K562 (cell line): ENCODE measurements around the gene UTP25. TPM values are rescaled to one million over a fixed set of nuclear protein-coding genes. Genes with fewer than 3 reads are reported as not detected.

Experiments
- ATAC-seq: fragments of 200-7000 bp; cut with Tn5 transposase; 3 replicates; pipeline ENCODE4 v1.9.1; 2020; ENCODE audit warnings: moderate library complexity
- BruUV-seq: library from RNA; stranded (reverse); fragments of 400-500 nt; replicated peaks from 2 replicates; lab custom pipeline; 2021; lab: Mats Ljungman, UMichigan
- CTCF ChIA-PET: fragments of 300-600 bp; formaldehyde crosslinking; extraction: SDS; loops from one replicate; lab custom pipeline; 2021; ENCODE audit warnings: low intra/inter-chr PET ratio; lab: Yijun Ruan, JAX
- POLR2A ChIA-PET: fragments of 300-600, 350-650 bp; sonication (Branson Sonifier 250); formaldehyde crosslinking; extraction: SDS; loops from one replicate; lab custom pipeline; 2021; ENCODE audit warnings: antibody characterized with exemption, inconsistent platforms; lab: Yijun Ruan, JAX
- DNase-seq, 4 experiments: peaks; one replicate each; pipeline versions ENCODE4 v3.0.0 to v3.0.0-alpha.2; 2011 to 2018; ENCODE audit warnings: low spot score in 3 of 4, mixed read lengths in 3 of 4; ENCODE audit errors: extremely low read depth in 1 of 4
- FAIRE-seq: peaks from 2 replicates; lab custom pipeline; 2011; peaks lifted over from hg19 to GRCh38; lab: Jason Lieb, UNC
- H2AFZ ChIP-seq: 2 replicates; pipeline ENCODE4 v1.6.0; 2011; ENCODE audit warnings: low read depth, low read length, control low read depth, inconsistent platforms
- H3K27ac ChIP-seq: fragments of 200-600 bp; 3 replicates; pipeline ENCODE4 v1.8.0; 2011; ENCODE audit warnings: low read depth, mild to moderate bottlenecking, control low read depth, inconsistent platforms, low read length, moderate library complexity, mixed read lengths; ENCODE audit errors: extremely low read depth
- H3K27me3 ChIP-seq, 2 experiments: fragments of 300-600 bp in 1 of 2; 2 replicates in 1 of 2; 3 replicates in 1 of 2; pipeline versions ENCODE4 v1.6.0 to v1.8.0; 2011; ENCODE audit warnings: inconsistent platforms in 2 of 2, low read length in 2 of 2, mild to moderate bottlenecking in 1 of 2, mixed read lengths in 1 of 2, moderate library complexity in 1 of 2; ENCODE audit not compliant: control insufficient read depth in 2 of 2, insufficient read depth in 2 of 2
- H3K36me3 ChIP-seq: fragments of 300-600 bp; 3 replicates; pipeline ENCODE4 v1.8.0; 2011; ENCODE audit warnings: mild to moderate bottlenecking, low read length, inconsistent platforms; ENCODE audit not compliant: control insufficient read depth, insufficient read depth
- H3K4me1 ChIP-seq, 2 experiments: fragments of 200-600 bp in 1 of 2; replicated peaks in 1 of 2; 2 replicates in 1 of 2; 3 replicates in 1 of 2; pipeline versions ENCODE4 v1.5.1 to v1.8.0; 2011; ENCODE audit warnings: inconsistent platforms in 2 of 2, low read length in 2 of 2, mild to moderate bottlenecking in 1 of 2, mixed read lengths in 1 of 2, moderate library complexity in 1 of 2; ENCODE audit not compliant: control insufficient read depth in 2 of 2, insufficient read depth in 2 of 2
- H3K4me2 ChIP-seq: 2 replicates; pipeline ENCODE4 v1.6.1; 2011; ENCODE audit warnings: low read length, control low read depth, inconsistent platforms, mixed read lengths; ENCODE audit not compliant: insufficient read depth
- H3K4me3 ChIP-seq: fragments of 200-600 bp; sonication (generic), shearing (Covaris generic); 2 replicates; pipeline ENCODE4 v1.5.1; 2016; ENCODE audit warnings: control low read depth, inconsistent platforms
- H3K79me2 ChIP-seq: fragments of 200-600 bp; 3 replicates; pipeline ENCODE4 v1.8.0; 2011; ENCODE audit warnings: low read length, inconsistent platforms; ENCODE audit not compliant: control insufficient read depth, insufficient read depth
- H3K9ac ChIP-seq, 2 experiments: 2 replicates each; pipeline versions ENCODE4 v1.6.0 to v1.6.1; 2011; ENCODE audit warnings: low read depth in 2 of 2, low read length in 2 of 2, control low read depth in 1 of 2, inconsistent platforms in 1 of 2, mild to moderate bottlenecking in 1 of 2, mixed read lengths in 1 of 2; ENCODE audit not compliant: insufficient read depth in 1 of 2
- H3K9me1 ChIP-seq: one replicate; pipeline ENCODE4 v1.6.0; 2011; ENCODE audit warnings: inconsistent platforms, mild to moderate bottlenecking, low read length, moderate library complexity; ENCODE audit not compliant: control insufficient read depth, insufficient read depth
- H3K9me3 ChIP-seq: replicated peaks from 2 replicates; pipeline ENCODE4 v1.5.1; 2011; ENCODE audit warnings: low read depth, low read length, inconsistent platforms; ENCODE audit not compliant: control insufficient read depth, insufficient read depth
- H4K20me1 ChIP-seq: replicated peaks from 2 replicates; pipeline ENCODE4 v1.6.1; 2011; ENCODE audit warnings: low read length, inconsistent platforms, mixed read lengths; ENCODE audit not compliant: control insufficient read depth, insufficient read depth
- ADNP ChIP-seq: fragments of 200-800 bp; sonication (Bioruptor generic); IDR thresholded peaks from 2 replicates; pipeline ENCODE4 v1.6.1; 2016; ENCODE audit warnings: missing genetic modification characterization, missing compliant biosample characterization
- E2F3 ChIP-seq: fragments of 250-450 bp; sonication (Bioruptor Pico); IDR thresholded peaks from 2 replicates; pipeline ENCODE4 v1.4.0; 2020; ENCODE audit warnings: mild to moderate bottlenecking
- FOXM1 ChIP-seq, 2 experiments: fragments of 450-650 bp in 1 of 2; sonication (generic) in 1 of 2; formaldehyde crosslinking in 1 of 2; IDR thresholded peaks; 2 replicates each; pipeline versions ENCODE4 v1.6.1 to v1.9.0; 2017 to 2022; ENCODE audit warnings: low read depth in 2 of 2, mild to moderate bottlenecking in 2 of 2, missing genetic modification reagents in 1 of 2, moderate library complexity in 1 of 2
- MECOM ChIP-seq: fragments of 250-450 bp; sonication (Bioruptor Pico); IDR thresholded peaks from 2 replicates; pipeline ENCODE4 v1.8.0; 2022; ENCODE audit warnings: inconsistent platforms
- MEF2D ChIP-seq: conservative IDR thresholded peaks from 2 replicates; pipeline ENCODE4 v1.6.1; 2016; ENCODE audit warnings: low read depth, missing genetic modification characterization, missing compliant biosample characterization
- POLR2H ChIP-seq: IDR thresholded peaks from 2 replicates; pipeline ENCODE4 v1.6.1; 2016; ENCODE audit warnings: missing genetic modification characterization, low read depth, mild to moderate bottlenecking, control low read depth, missing compliant biosample characterization, moderate library complexity
- ZNF239 ChIP-seq: fragments of 250-450 bp; sonication (Bioruptor Pico); IDR thresholded peaks from 2 replicates; pipeline ENCODE4 v1.4.0; 2020; ENCODE audit warnings: mild to moderate bottlenecking
- ZNF830 ChIP-seq: fragments of 250-450 bp; sonication (Bioruptor Pico); IDR thresholded peaks from 2 replicates; pipeline ENCODE4 v1.5.0; 2021; ENCODE audit warnings: mild to moderate bottlenecking
- WGBS: fragments of 100-300 bp; shearing (Covaris generic); methylation state at CpG from one replicate; pipeline ENCODE4 v1.1.6; 2016; ENCODE audit warnings: low coverage, mixed read lengths; ENCODE audit not compliant: insufficient coverage; ENCODE audit errors: missing lambda C conversion rate; 5-methylcytosine and 5-hydroxymethylcytosine counted together
- in situ Hi-C: fragments of 300-500 bp; cut with MboI; formaldehyde crosslinking; loops from 4 replicates; pipeline ENCODE4 v1.15.0; 2018; ENCODE audit warnings: inconsistent platforms, mixed read lengths
- intact Hi-C: fragments of 100-400 bp; cut with micrococcal nuclease; formaldehyde crosslinking; loops from 2 replicates; pipeline ENCODE4 v1.14.2; 2022
- polyA plus RNA-seq, 8 experiments: library from polyadenylated mRNA; depleted of rRNA in 4 of 8; stranded (reverse) in 5 of 8; unstranded in 3 of 8; fragments of >200 nt; fragmentation: Nextera tagmentation in 2 of 8; fragmentation: Illumina TruSeq in 1 of 8; extraction: Ambion mirVana in 2 of 8; extraction: Trizol in 1 of 8; gene quantifications; 2 replicates each; pipeline versions ENCODE4 v1.2.1 to v1.2.3, GENCODE V29; 2011 to 2014; ENCODE audit warnings: inconsistent platforms in 1 of 8, missing spikeins in 1 of 8
- total RNA-seq, 7 experiments: library from RNA; depleted of rRNA in 6 of 7; stranded (reverse); fragments of >200 nt in 6 of 7; fragmentation: Illumina TruSeq in 2 of 7; extraction: Trizol in 2 of 7; gene quantifications; 2 replicates each; pipeline versions ENCODE4 v1.2.1 to v1.2.3, GENCODE V29; 2011 to 2021; ENCODE audit warnings: low replicate concordance in 1 of 7
- TF ChIP-seq, protein P1 (sequence below): fragments of 250-450 bp; sonication (Bioruptor Pico); IDR thresholded peaks from 2 replicates; pipeline ENCODE4 v1.5.0; 2021; ENCODE audit warnings: mild to moderate bottlenecking, borderline replicate concordance
- TF ChIP-seq, protein P2 (sequence below): fragments of 150-350 bp; conservative IDR thresholded peaks from 2 replicates; pipeline ENCODE4 v1.6.1; 2014; ENCODE audit warnings: low read length
- TF ChIP-seq, protein P3 (sequence below): fragments of 200-800 bp; sonication (Bioruptor generic); IDR thresholded peaks from 2 replicates; pipeline ENCODE4 v1.6.1; 2016; ENCODE audit warnings: missing genetic modification characterization, missing compliant biosample characterization

Gene UTP25
- total and polyA plus RNA-seq, 9 of the 15 experiments (the other 6 are each of a cell fraction or from before 2014, with no cell fraction given): 5.7 to 17.6 (median 12.0) TPM

DNA sequence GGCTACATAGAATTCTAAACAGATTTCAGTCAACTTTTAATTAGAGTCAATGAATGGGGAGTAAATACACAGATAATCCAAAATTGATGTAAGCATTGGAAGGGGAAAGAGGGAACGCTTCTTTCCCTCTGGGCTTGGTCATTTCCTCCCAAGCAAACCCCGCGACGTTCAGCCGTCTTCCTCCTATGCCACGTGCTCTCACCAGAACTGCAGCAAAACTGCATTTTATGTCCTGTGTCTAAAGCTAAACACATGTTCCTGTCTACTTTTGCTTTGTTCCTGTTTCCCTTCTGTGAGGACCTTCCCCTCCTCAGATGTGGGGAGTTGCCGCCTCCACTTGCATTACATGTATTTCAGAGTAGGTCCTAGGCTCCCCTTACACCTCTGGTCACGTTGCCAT lies 27.2 kb downstream of the UTP25 start (continued):
- TF ChIP-seq, protein P1, sequence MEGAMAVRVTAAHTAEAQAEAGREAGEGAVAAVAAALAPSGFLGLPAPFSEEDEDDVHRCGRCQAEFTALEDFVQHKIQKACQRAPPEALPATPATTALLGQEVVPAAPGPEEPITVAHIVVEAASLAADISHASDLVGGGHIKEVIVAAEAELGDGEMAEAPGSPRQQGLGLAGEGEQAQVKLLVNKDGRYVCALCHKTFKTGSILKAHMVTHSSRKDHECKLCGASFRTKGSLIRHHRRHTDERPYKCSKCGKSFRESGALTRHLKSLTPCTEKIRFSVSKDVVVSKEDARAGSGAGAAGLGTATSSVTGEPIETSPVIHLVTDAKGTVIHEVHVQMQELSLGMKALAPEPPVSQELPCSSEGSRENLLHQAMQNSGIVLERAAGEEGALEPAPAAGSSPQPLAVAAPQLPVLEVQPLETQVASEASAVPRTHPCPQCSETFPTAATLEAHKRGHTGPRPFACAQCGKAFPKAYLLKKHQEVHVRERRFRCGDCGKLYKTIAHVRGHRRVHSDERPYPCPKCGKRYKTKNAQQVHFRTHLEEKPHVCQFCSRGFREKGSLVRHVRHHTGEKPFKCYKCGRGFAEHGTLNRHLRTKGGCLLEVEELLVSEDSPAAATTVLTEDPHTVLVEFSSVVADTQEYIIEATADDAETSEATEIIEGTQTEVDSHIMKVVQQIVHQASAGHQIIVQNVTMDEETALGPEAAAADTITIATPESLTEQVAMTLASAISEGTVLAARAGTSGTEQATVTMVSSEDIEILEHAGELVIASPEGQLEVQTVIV: no peak
- no peak for TF ChIP-seq ADNP (tag)
- no peak for TF ChIP-seq MEF2D
- no peak for TF ChIP-seq FOXM1 (IDR thresholded peaks at IDR 0.05; ENCODE audit: low read depth)
- TF ChIP-seq FOXM1 (CRISPR knock-in tag; IDR thresholded peaks at IDR 0.05; ENCODE audit: low read depth): no peak
- TF ChIP-seq ZNF830: no peak
- TF ChIP-seq, all 486 proteins: peak for 0

DNA sequence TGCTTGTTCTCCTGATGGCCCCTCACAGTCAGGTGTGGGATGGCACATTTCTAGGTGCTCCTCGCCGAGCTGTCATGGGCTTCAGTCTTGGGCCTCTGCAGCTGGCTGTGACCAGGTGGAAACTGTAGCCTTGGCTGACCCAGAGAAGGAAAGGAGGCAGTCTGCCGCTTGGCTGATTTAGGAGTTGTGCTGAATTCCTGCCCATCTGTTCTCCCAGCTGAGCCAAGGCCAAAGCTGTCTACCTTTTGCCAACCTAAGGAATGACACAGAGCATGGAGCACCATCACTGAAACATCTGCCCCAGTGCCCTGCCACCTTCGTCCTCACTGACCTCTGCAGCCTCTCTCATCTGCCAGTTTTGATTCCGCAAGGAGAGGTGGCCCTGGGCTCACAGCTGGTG lies 27.9 kb downstream of the UTP25 start:
- Histone ChIP-seq H3K4me3 (no peak overlapping the region), H3K9me1 (no peaks in the 10 kb centered on the region), H3K79me2 (no peaks in the 10 kb centered on the region), H3K4me2 (no peak overlapping the region), H2AFZ (no peak overlapping the region), H3K9ac (no peak overlapping the region), H4K20me1 (no peaks in the 10 kb centered on the region), H3K9me3 (no peaks in the 10 kb centered on the region), H3K27ac (no peak overlapping the region), H3K36me3 (peaks cover 38% of the 10 kb centered on the region), H3K4me1 (no peaks in the 10 kb centered on the region), H3K27me3 (no peaks in the 10 kb centered on the region)
- intact Hi-C loops (no loop called here), in situ Hi-C loops (loop anchor here (10.0 to 25.0 kb wide), 2 partner anchors 459 to 1282 kb away; partner anchors contain the start of gene KCNH1)
- FAIRE-seq (no peak), DNase-seq (no peak), ATAC-seq (no peak)
- 79% methylated on average over 5 of the region's 5 CpGs for WGBS
- ChIA-PET CTCF (no interaction called here), POLR2A (interaction anchor here (1.6 to 1.8 kb wide), 3 partner anchors 11 to 16 kb away, joined by 6 to 8 read pairs (median 7); no protein-coding TSS in a partner anchor)
- no TSS peak for BruUV-seq
- no peak for TF ChIP-seq MECOM (CRISPR knock-in tag)
- TF ChIP-seq E2F3 (CRISPR knock-in tag): no peak
- TF ChIP-seq ZNF239: no peak
- TF ChIP-seq, protein P2, sequence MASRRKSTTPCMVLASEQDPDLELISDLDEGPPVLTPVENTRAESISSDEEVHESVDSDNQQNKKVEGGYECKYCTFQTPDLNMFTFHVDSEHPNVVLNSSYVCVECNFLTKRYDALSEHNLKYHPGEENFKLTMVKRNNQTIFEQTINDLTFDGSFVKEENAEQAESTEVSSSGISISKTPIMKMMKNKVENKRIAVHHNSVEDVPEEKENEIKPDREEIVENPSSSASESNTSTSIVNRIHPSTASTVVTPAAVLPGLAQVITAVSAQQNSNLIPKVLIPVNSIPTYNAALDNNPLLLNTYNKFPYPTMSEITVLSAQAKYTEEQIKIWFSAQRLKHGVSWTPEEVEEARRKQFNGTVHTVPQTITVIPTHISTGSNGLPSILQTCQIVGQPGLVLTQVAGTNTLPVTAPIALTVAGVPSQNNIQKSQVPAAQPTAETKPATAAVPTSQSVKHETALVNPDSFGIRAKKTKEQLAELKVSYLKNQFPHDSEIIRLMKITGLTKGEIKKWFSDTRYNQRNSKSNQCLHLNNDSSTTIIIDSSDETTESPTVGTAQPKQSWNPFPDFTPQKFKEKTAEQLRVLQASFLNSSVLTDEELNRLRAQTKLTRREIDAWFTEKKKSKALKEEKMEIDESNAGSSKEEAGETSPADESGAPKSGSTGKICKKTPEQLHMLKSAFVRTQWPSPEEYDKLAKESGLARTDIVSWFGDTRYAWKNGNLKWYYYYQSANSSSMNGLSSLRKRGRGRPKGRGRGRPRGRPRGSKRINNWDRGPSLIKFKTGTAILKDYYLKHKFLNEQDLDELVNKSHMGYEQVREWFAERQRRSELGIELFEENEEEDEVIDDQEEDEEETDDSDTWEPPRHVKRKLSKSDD: no peak
- TF ChIP-seq, protein P3, sequence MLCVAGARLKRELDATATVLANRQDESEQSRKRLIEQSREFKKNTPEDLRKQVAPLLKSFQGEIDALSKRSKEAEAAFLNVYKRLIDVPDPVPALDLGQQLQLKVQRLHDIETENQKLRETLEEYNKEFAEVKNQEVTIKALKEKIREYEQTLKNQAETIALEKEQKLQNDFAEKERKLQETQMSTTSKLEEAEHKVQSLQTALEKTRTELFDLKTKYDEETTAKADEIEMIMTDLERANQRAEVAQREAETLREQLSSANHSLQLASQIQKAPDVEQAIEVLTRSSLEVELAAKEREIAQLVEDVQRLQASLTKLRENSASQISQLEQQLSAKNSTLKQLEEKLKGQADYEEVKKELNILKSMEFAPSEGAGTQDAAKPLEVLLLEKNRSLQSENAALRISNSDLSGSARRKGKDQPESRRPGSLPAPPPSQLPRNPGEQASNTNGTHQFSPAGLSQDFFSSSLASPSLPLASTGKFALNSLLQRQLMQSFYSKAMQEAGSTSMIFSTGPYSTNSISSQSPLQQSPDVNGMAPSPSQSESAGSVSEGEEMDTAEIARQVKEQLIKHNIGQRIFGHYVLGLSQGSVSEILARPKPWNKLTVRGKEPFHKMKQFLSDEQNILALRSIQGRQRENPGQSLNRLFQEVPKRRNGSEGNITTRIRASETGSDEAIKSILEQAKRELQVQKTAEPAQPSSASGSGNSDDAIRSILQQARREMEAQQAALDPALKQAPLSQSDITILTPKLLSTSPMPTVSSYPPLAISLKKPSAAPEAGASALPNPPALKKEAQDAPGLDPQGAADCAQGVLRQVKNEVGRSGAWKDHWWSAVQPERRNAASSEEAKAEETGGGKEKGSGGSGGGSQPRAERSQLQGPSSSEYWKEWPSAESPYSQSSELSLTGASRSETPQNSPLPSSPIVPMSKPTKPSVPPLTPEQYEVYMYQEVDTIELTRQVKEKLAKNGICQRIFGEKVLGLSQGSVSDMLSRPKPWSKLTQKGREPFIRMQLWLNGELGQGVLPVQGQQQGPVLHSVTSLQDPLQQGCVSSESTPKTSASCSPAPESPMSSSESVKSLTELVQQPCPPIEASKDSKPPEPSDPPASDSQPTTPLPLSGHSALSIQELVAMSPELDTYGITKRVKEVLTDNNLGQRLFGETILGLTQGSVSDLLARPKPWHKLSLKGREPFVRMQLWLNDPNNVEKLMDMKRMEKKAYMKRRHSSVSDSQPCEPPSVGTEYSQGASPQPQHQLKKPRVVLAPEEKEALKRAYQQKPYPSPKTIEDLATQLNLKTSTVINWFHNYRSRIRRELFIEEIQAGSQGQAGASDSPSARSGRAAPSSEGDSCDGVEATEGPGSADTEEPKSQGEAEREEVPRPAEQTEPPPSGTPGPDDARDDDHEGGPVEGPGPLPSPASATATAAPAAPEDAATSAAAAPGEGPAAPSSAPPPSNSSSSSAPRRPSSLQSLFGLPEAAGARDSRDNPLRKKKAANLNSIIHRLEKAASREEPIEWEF: no peak
- TF ChIP-seq POLR2H (tag): no peak
